HG03064 (cell line): ENCODE measurements around the gene NDRG2.
"Not testable (repeated sequence)": the region's sequence is repeated elsewhere in the genome, so short reads cannot be mapped to it uniquely, and the experiment has no call there.

Source experiments
- ATAC-seq: cut with Tn5 transposase; IDR thresholded peaks from one replicate; pipeline ENCODE4 v1.9.1; 2021; ENCODE audit warnings: low read depth; ENCODE audit not compliant: unreplicated experiment

The NDRG2 gene

DNA sequence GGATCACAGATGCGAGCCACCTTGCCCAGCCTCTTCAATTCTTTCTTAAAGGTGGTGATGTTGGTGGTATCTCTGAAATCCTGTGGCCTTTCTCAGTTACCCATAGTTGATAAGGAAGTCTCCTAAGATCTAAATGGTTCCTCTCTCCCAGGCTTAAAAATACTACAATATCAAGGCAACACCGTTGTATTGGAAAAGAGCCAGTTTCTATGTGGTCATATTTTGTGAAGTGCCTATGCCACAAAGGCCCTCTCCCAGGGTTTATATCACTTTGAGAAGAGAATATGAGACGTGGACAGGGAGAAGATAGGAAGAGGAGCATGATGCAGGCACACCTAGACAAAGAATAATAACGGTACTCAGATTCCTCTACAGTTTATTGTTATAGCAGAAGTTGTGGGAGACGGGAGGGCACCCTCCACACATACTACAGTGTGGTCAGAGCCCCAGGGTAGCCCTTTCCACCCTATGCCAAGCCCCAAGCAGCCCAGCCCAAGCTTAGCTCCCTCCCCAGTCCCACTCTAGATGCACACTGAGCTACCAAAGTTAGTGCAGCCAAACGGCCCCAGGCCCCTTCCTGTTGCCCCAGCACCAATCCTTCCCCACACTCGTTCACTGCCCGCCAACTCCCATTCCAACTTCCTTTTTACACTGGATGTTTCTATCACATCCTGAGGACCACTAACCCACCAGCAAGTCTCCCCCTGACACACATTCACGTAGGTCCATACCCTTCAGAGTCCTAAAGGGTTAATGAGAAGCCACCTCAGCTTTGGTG lies 8.3 kb downstream of the NDRG2 start:
- ATAC-seq, result no peak

GRCh38 chr14:21015312-21015711 lies 9.5 kb downstream of the NDRG2 start:
- no peak for ATAC-seq

DNA sequence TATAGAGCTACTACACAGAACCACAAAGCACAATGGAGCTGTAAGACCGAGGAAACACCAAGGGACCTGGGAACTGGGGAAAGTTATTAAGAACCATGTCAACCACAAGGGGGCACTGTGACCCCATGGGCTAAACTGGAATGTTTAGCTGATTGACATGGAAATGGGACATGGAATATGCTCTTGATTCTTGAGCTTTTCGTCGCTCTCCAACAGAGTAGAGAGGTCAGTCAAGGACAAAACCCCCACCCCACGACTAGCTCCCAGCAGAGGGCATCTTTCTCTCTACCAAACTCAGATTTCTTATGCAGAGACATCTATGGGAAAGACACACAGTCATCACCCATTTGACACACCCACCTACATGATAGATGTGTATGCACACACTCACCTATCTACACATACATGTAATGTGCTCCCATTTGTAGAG lies 10.1 kb downstream of the NDRG2 start:
- ATAC-seq, result no peak

GRCh38 chr14:21011136-21011535 lies 13.7 kb downstream of the NDRG2 start:
- no peak for ATAC-seq

DNA sequence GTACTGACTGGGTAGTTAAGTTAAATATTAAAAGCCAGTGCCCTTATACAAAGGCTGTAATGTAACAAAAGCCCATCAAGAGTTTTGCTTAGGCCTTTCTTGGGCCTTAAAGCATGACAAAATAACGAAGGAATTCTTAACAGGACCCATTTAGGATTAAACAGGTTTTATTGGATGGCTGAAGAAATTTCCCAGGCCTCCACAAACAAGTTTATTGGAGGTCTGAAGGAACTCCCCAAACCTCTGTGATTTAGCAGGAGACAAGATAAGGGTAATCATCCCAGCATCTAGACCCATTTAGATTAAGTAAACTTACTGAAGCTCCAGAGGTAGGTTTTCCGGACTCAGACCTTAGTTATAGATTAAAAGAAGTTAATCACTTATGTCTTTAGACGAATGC lies 15.1 kb downstream of the NDRG2 start:
- ATAC-seq, result not testable (repeated sequence)

DNA sequence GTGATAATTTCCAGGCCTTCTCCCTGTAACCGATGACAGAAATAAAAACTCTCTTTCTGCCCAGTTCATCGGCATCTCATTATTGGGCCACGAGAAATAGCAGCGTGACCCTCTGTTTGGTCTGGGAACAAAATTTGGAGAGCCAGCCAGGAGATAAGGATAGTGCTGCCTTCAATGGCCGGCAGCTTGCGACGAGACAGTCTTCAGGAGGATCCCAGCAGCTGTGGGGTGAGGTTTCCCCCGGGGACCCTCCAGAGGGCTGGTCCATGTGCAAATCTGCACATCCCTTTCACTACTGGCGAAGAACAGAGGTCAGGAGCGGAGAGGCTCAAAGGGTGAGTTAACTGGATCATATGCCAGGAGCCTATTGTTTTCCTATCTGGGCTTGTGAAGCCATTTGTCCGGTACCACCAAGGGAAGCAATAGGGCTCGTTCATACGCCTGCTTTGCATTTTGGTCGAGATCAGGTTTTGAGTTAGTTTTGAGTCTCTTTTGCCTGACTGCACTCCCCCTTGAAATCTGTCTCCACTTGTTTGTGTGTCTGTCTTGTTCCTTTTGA lies 21.0 kb downstream of the NDRG2 start:
- ATAC-seq, result no peak

DNA sequence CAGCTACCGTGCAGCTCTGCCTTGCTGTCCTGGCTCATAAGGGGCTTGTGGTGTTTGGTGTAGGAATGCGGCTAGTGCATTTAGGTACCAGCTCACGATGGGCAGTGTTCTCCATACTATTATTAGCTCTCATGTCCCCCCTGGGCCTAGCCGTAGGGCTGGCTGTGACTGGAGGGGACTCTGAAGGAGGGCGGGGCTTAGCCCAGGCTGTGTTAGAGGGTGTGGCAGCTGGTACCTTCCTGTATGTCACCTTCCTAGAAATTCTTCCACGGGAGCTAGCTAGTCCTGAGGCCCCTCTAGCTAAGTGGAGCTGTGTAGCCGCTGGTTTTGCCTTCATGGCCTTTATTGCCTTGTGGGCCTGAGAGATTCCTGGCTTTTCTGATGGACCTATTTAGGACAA lies 23.6 kb downstream of the NDRG2 start:
- no peak for ATAC-seq

DNA sequence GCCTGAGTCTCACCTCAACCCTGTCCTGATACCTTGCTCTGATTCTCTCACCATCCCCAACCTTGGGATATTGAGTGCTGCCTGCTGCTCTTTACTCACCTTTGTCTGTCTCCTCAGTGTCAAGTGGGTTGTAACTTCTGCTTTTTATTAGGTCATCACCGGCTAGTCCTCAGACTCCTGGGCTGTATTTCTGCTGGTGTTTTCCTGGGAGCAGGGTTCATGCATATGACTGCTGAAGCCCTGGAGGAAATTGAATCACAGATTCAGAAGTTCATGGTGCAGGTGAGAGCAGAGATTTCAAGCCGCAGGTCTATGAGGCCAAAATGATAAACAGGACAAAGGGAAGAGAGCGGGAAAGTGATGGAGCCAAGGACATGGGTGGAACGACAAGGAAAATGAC lies 25.3 kb downstream of the NDRG2 start:
- no peak for ATAC-seq

GRCh38 chr14:20998674-20999366 lies 26.0 kb downstream of the NDRG2 start, which contains the start of gene SLC39A2:
Gene SLC39A2 (plus strand): TSS chr14:20999293. CDS start chr14:20999447, 154 bp downstream.
- ATAC-seq, result no peak

GRCh38 chr14:20998139-20998538 lies 26.7 kb downstream of the NDRG2 start:
- no peak for ATAC-seq

DNA sequence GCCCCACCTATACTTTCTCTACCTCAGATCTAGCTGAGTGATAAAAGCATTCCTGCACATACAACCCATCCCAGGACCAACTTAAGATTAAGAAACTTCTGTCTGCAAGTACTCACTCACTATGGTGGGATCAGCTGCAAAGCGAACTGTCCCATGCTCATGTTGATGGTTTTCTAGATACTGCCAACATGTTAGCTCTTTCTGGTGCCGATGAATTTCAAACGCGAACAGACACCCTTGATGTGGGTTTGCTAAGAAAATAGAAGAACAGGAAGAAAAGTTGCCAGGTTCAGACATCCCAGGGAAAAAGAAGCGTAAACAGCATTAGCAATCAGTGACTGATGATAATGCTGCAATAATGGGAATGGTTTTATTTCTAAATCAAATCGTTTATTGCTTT lies 27.3 kb downstream of the NDRG2 start:
- no peak for ATAC-seq

DNA sequence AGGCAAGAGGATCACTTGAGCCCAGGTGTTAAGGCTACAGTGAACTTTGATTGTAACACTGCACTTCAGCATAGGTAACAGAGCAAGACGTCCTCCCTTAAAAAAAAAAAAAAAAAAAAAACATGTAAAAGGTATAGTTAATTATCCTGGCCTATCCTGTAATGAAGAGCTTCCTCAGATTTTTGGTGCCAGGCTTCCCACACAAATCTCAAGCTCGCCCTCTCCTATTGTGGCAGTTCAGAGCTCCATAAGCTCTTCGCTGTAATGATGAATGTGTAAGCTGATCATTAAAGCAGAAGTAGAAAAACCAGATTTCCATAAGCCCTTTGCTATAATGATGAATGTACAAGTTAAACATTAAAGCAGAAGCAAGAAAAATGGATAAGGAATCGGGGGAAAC lies 27.7 kb downstream of the NDRG2 start:
- no peak for ATAC-seq

DNA sequence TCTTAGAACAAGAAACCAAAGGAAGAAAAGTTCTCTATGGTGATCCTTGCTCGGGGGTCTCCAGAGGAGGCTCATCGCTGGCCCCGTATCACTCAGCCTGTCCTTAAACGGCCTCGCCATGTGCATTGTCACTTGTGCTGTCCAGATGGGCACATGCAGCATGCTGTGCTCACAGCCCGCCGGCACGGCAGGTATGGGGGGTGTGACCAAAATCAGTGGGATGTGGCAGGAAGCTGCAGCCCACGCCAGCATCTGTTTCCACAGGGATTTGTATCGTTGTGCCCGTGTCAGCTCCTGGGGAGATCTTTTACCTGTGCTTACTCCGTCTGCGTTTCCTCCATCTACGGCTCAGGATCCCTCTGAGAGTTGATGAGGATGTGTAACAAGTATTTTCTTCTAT lies 28.3 kb downstream of the NDRG2 start:
- ATAC-seq, result no peak

DNA sequence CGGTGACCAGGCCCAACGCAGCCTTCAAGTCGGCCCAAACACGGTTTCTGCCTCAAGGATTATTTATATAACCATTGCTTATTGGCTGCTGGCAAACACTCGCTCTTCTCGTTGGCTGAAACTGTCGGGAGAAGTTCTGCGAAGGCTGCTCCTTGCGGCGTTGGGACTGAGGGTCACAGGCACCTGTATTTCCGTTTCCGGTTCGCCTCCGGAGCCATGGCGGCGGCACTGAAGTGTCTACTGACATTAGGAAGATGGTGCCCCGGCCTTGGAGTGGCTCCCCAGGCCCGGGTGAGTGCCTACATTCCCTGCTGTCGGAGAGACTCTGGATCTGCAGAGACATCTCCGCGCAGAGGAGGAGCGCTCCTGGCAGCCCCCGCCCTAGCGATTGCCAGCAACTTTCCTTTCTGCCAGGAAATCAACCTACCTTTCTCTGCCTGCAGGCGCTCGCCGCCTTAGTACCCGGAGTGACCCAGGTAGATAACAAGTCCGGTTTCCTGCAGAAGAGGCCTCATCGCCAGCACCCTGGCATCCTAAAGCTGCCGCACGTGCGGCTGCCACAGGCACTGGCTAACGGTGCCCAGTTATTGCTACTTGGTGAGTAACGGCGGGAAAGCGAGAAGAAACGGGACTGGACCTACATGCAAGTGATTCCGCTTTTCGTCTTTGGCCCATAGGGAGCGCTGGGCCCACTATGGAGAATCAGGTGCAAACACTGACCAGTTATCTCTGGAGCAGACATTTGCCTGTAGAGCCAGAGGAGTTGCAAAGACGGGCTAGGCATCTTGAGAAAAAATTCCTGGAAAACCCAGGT lies 34.9 kb downstream of the NDRG2 start, which contains the start of gene METTL17:
TSS of gene METTL17 (plus strand) at position 194 of the 814 bp plus-strand sequence. CDS start at position 217, 23 bp downstream.
- ATAC-seq, result peak; percentile 96

DNA sequence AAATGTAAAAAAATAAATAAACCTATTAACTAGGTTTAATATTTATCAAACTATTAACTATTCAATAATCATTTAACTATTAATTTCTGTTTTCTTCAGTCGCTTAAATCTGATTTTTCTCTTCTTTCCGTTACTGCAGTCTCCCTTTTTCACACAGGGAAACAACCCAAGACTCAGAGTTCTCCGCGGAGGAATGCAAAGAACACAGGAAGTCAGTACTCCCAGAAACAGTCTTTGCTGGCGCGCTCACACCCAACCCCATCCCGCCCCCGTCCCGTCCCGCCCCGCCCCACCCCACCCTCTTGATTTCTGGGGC lies 35.4 kb downstream of the NDRG2 start:
- no peak for ATAC-seq

GRCh38 chr14:20988717-20989470 lies 36.0 kb downstream of the NDRG2 start:
- no peak for ATAC-seq

GRCh38 chr14:20986811-20987210 lies 38.0 kb downstream of the NDRG2 start:
- no peak for ATAC-seq

- ATAC-seq, result not testable (repeated sequence)
These were observed 39.2 kb downstream of the NDRG2 start for GRCh38 chr14:20985650-20986049.

- ATAC-seq, result no peak
These were observed 42.1 kb downstream of the NDRG2 start for GRCh38 chr14:20982646-20983369.
